22Rv1 (cell line): ENCODE measurements around the gene TGM6.

Source experiments
- H3K27ac ChIP-seq: fragments of 450-650 bp; 2 replicates; pipeline ENCODE4 v1.5.1; 2017
- ZFX ChIP-seq: fragments of 450-650 bp; IDR thresholded peaks from 2 replicates; pipeline ENCODE4 v1.6.1; 2017; ENCODE audit warnings: antibody characterized with exemption, borderline replicate concordance
- TF ChIP-seq, protein P1 (sequence below): fragments of 450-650 bp; IDR thresholded peaks from 2 replicates; pipeline ENCODE4 v1.5.1; 2017; ENCODE audit warnings: mild to moderate bottlenecking

Gene TGM6

GRCh38 chr20:2468581-2469407 lies 88.1 kb downstream of the TGM6 start:
- H3K27ac ChIP-seq, result peak overlapping the region; percentile 92
- no peak for TF ChIP-seq ZFX
- TF ChIP-seq, protein P1, sequence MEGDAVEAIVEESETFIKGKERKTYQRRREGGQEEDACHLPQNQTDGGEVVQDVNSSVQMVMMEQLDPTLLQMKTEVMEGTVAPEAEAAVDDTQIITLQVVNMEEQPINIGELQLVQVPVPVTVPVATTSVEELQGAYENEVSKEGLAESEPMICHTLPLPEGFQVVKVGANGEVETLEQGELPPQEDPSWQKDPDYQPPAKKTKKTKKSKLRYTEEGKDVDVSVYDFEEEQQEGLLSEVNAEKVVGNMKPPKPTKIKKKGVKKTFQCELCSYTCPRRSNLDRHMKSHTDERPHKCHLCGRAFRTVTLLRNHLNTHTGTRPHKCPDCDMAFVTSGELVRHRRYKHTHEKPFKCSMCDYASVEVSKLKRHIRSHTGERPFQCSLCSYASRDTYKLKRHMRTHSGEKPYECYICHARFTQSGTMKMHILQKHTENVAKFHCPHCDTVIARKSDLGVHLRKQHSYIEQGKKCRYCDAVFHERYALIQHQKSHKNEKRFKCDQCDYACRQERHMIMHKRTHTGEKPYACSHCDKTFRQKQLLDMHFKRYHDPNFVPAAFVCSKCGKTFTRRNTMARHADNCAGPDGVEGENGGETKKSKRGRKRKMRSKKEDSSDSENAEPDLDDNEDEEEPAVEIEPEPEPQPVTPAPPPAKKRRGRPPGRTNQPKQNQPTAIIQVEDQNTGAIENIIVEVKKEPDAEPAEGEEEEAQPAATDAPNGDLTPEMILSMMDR, result no peak

DNA sequence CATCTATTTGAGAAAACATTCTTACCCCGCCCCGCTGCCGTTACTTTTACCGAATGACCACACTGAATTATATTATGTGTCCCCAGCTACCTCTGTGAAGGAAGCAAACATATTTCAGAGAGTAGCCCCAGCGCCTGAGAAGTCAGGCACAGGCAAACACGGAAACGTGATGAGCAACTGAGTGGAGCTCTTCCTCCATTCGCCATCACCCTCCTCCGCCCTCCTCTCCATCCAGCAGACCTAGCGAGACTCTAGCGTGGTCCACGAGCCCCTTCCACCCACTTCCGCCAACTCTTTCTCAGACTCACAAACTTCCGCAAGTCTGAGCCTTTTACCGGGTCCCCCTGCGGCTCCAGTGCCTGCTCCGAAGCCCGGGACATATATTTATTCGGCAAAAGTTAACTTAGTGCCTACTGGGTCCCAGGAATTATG lies 89.3 kb downstream of the TGM6 start:
- TF ChIP-seq, protein P1, result no peak
- TF ChIP-seq ZFX, result no peak
- H3K27ac ChIP-seq, result peak overlapping the region; percentile 92

DNA sequence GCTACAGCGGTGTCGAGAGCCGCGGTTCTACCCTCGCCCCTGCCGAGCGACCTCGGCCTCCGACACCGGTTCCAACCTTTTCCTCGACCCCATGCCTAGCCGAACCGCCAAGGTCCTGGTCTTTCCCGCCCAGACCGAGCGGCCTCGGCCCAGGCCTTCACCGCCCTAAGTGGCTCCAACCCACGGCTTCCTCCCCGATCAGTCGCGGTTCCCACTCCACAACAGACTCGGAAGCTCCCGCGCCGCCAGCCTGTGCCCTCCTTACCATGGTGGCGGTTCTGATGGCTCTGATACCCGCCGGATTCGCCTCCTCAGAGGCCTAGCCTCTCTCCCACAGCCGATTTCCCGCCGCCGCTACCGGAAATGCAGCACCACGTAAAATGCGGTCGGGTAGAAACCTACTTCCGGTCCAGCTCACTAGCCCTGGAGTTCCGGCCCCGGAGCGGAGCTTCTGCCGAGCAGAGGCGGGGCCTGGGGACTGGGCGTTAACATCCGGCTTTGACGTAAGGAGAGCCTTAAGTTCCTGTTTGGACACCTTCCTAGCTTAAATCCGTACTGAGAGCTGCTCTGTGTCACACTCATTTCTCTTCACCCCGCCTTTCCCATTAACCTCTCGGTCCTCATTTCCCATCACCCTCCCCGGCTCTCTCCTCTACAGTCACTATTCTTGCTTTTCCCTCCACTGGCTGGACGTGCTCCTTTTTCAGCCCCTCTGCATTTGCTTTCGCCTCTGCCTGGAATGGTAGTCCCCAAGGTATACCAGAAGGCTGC lies 89.9 kb downstream of the TGM6 start, which contains the start of gene SNRPB:
TSS of gene SNRPB (minus strand) at position 367 of the 771 bp plus-strand sequence. CDS start at position 268, 99 bp downstream.
- peak within 1 kb of the TSS; percentile 92 for H3K27ac ChIP-seq
- peak; percentile 84; the same call in 1 of the 2 replicates for TF ChIP-seq ZFX
- TF ChIP-seq, protein P1, result no peak

DNA sequence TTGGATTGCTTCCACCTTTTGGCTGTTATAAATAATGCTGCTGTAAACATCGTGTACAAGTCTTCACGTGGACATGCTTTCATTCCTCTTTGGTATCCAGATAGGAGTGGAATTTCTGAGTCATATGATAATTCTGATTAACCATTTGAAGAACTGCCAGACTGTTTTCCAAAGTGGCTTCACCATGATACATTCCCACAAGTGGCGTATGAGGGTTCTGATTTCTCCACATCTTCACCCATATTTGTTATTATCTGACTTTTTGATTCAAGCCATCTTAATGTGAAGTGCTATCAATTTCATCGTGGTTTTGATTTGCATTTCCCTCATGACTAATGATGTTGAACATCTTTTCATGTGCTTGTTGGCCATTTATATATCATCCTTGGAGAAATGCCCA lies 92.8 kb downstream of the TGM6 start:
- no peak overlapping the region for H3K27ac ChIP-seq

DNA sequence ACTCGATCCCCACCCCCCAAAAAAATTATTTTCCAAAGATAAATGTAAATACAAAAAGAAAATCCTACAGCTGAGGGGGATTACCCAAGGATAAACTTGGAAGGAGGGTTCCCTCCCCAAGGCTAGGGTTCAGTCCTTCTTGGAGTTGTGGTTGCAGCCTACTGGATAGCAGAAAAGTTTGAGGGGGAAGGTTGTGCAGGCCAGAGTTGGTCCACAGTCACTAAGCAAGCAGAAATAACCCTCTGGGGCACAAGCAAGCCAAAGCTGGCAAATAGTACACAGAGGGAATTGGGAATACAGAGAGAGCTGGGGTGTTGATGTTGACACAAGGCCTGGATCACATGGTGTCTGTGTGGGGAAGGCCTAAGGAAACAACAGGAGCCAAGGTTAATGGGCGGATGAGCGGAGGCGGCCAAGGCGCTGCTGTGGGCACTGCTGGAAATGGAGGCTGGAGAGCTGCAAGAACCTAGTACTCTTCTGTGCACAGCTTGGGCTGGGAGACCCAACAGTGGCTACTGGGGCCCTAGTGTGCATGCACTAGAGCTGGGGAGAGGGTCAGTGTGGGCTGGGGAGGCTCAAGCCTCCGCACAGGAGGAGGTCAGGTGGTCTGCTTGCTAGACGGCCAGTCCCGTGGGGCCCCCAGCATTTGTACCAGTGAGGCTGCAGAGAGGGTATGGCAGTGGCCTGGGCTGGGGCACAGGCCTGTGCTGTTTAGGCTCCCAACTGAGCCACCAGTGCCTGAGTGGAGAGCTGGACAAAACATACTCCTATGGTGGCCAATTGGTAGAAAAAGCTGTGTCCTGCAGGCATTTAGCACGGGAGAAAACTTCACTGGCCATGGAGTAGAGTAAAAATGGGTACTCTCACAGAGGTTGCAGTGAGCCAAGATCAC lies 95.4 kb downstream of the TGM6 start:
- H3K27ac ChIP-seq, result no peak overlapping the region
- TF ChIP-seq, protein P1, result no peak
- no peak for TF ChIP-seq ZFX

More for the DNA sequence above, 92.8 kb downstream of the TGM6 start:
- TF ChIP-seq, protein P1, result no peak
- no peak for TF ChIP-seq ZFX

GRCh38 chr20:2476742-2477615 lies 96.3 kb downstream of the TGM6 start:
- TF ChIP-seq ZFX, result no peak
- TF ChIP-seq, protein P1, result peak; percentile 54
- H3K27ac ChIP-seq, result no peak overlapping the region
